ENCODE results near the gene SEMA5A.

The SEMA5A gene

GRCh38 chr5:9395706-9396105, 150.2 kb downstream of the SEMA5A start:
- DNase-seq (ENCODE audit: low spot score) = no peak

GRCh38 chr5:9394221-9394620, 151.7 kb downstream of the SEMA5A start:
- DNase-seq (ENCODE audit: low spot score) = no peak

GRCh38 chr5:9392625-9393024, 153.2 kb downstream of the SEMA5A start:
- DNase-seq (ENCODE audit: low spot score) = no peak

- DNase-seq (ENCODE audit: low spot score) = no peak
Observed at GRCh38 chr5:9391080-9391479, 154.8 kb downstream of the SEMA5A start.

DNA sequence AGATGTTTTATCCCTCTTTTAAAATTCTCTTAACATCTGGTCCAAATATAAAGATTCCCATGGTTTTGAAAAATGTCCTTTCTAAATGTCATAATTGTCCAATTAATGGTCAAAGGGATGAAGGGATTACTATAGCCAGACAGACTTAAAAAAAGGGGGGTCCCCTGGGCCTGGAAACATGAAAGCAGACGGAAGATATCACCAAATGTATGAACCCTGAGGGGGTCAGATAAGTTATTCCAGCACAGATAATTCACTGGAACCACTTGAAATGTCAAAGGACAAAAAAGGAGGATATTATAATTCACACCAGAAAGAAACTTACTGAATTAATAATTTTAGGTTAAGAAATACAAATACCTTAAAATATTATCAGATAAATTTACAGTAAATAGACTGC, 155.8 kb downstream of the SEMA5A start:
- no peak for DNase-seq (ENCODE audit: low spot score)

DNA sequence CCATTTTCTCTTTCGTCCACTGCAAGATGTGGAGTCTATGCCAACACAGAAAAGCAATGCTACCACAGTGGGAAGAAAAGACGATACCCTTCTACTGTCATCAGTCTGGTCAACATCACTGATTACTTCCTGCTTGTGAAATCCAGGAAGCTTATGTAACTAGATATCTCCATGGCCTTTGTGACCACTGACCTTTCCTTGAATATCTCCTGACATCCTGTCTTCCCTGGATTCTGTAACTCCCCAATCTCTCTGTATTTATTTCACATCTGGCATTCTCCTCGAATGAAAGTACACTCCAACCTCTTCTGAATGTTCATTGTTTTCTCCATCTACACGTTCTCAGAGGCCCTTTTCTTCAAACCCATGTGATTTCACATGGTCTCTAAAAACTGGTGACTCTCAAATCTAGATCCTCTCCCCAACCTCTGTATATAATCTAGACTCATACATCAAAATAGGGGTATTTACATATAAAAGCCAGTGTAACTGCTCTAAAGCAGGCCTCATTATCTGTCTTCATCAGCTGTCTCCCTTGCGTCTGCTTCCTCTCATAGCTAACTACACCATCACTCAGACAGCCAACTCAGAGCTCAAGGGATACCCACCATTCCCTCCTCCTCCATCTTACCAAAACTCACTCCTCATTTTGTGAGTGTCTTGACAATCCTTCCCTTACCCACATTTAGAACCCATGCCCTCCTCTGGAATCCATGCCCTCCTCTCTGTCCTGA, 156.8 kb downstream of the SEMA5A start:
- DNase-seq (ENCODE audit: low spot score) = no peak

- DNase-seq (ENCODE audit: low spot score) = no peak
Observed at GRCh38 chr5:9387879-9388278, 158.0 kb downstream of the SEMA5A start.

GRCh38 chr5:9386945-9387344, 158.9 kb downstream of the SEMA5A start:
- DNase-seq (ENCODE audit: low spot score) = no peak

DNA sequence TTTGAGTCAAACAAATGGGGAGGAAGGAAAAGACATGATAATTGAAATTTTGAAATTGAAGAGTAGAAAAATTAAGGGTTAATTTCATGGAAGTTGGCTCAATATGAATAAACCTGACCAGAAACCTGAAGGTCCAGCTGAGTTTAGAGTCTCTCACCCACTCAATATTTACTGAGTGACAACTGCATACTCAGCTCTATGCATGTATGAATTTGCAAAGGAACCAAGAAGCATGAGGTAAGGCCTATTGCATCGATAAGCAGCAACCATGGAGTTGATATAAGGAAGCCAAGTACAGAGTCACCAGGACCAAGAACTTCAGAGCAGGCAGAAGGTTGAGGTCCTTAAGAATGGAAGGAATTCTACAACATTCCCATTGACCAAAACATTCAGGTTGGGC, 163.4 kb downstream of the SEMA5A start:
- DNase-seq (ENCODE audit: low spot score) = no peak

DNA sequence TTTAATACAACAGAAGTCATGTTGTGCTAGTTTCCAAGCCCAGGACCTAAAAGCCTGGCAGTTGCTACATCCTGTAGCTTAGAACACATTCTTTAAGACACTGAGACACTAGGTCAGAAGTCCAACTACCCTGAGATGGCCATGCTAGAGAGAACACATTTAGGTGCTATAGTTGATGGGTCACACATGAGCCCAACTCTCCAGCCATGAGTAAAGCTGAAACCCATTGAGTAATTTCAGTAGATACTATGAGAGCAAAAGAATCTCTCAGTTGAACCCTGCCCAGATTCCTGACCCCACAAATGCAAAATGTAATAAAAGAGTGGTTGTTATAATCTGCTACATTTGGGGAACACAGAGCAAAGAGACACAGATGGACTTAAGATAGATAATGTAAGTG, 164.4 kb downstream of the SEMA5A start:
- DNase-seq (ENCODE audit: low spot score) = no peak

- DNase-seq (ENCODE audit: low spot score) = no peak
Observed at GRCh38 chr5:9380109-9380508, 165.8 kb downstream of the SEMA5A start.

DNA sequence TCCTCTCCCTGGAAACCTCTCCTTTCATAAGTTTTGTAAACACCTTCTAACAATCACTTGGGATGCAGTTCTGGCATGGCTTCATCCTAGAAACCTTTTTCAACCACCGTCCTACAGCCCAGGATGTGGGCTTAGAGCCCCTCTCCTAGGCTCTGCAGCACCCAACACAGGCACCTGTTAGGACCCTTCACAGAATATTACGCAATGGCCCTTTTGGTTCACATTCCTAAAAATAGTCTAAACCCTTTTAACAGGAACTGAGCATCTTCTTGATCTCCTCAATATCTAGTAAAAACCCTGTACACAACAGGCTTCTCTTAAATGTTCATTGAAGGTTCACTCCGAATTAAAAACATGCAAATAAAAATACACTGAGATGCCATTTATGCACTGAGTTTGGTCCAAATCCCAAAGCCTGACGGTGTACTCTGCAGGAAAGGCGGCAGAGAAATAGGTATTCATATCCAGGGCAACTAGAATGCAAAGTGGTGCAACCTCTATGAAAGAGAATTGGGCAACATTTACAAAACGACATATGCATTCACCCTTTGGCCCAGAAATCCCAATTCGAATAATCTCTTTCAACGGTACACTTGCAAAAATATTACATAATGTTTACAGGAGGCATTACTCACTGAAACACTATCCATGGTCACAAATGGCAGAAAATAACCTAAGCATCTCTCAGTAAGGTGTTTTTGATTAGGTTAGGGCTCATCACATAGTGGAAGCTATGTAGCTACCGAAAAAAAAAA, 169.3 kb downstream of the SEMA5A start:
- DNase-seq (ENCODE audit: low spot score) = no peak

GRCh38 chr5:9375756-9376155, 170.1 kb downstream of the SEMA5A start:
- DNase-seq (ENCODE audit: low spot score) = no peak

DNA sequence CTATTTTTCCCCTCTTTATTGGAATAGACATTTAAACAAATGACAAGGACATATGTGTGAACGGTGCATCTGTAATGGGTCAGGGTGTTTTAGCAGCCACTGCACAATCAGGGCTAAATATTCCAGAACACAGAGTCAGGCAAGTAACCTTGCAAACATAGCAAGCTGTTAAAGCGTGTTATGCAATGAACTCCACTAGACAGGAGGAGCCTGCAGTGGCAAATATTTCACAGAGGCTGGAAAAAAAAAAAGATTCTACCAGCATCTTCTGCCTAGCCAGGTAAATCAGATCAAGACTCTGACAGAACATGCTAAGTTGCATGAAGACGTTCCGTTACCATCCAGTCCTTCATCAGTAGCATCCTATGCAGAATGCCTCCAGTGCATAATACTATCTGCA, 171.8 kb downstream of the SEMA5A start:
- no peak for DNase-seq (ENCODE audit: low spot score)

GRCh38 chr5:9373571-9373970, 172.3 kb downstream of the SEMA5A start:
- no peak for DNase-seq (ENCODE audit: low spot score)

GRCh38 chr5:9370256-9370655, 175.6 kb downstream of the SEMA5A start:
- DNase-seq (ENCODE audit: low spot score) = no peak

GRCh38 chr5:9365512-9365911, 180.4 kb downstream of the SEMA5A start:
- DNase-seq (ENCODE audit: low spot score) = no peak

DNA sequence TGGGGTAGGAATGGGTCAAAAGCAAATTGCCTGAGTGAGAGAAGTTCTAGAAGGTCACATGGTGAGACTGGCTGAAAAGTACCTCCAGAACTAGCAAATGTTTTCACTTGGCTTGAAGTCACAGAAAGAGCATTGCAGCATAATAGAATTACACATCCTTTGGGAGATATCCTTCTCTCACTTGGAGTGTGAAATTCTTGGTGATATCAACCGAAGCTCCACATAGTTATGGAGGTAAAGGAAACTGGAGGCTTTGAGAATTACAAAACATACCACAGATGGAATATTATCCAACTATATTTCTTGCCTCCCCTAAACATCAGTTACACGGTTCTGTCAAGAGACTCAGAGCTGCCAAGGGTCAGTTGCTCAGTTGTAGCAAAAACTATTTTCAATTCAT, 182.4 kb downstream of the SEMA5A start:
- DNase-seq (ENCODE audit: low spot score) = no peak

DNA sequence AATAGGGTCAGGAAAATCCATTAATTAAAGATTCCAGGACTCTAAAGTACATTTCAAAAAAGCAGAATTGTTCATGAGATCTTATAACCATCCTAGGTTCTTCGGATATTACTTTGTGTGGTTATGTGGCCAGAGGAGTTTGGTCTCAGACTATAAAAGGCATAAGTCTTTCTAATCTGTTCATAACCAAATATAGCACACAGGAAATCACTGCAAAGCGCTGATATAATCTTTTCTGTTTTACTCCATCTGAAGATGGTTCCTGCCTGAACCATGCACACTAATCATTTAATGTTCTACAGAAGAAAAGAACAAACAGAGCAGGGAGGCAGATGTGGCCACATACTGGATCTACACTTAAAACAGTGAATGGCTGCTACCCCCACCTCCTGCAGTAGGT, 182.8 kb downstream of the SEMA5A start:
- DNase-seq (ENCODE audit: low spot score) = no peak

DNA sequence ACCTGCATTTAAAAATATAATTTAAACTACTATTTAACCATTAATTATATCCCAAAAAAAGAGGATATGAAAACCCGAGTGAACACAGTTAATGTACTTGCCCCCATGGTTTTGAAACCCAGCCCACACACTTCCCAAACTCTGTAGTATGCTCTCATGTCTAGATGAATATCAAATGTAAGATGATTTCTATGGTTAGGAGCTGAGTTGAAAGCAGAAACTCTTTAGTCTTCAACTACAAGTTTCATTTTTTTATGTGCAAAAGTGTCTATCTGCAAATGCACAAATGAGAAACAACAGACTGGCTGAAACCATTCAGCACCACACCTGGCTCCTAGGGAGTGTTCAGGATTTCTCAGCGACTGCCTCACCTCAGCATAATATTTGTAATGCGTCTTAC, 183.3 kb downstream of the SEMA5A start:
- no peak for DNase-seq (ENCODE audit: low spot score)

DNA sequence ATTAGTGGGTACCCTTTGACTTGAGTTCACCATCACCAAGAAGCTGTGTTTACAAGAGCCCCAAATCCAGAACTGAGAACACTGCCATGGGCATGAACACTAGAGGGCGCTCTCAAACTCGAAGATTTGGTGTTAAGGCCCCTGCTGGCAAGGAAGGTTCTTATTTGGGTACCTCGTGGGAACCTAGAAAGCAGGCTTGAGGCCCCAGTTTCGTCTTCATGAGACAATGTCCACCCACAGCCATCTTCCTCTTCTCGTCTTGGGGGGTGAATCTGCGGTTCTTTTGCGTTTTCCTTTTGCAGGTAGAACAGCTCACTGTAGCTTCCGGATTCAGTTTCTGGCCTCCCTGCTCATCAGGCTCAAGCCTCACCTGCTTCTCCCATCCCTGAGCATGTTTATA, 184.0 kb downstream of the SEMA5A start:
- peak; percentile 86 for DNase-seq (ENCODE audit: low spot score)

- DNase-seq (ENCODE audit: low spot score) = no peak
Observed at GRCh38 chr5:9358961-9359685, 186.8 kb downstream of the SEMA5A start.

DNA sequence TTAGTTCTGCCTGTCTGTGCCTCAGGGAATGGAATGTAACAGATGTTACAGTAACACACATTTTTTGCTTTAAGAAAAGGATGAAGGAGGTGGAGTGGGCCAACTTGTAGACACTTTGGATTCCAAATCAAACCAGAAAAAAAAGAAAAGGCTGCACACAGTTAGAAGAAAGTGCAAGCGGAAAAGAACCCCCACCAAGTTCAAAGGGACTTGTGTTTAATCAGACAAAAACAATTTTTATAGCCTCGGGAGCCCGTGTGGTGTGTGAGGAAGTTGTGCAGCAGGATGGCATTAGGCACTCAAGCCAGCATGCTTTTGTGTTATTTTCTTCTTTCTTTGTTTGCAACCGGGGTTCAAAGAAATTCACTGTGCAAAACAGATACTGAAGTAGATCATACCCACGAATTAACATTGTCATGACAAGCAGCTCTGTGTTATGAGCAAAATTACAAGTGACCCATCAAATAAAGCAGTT, 189.5 kb downstream of the SEMA5A start:
- DNase-seq (ENCODE audit: low spot score) = peak; percentile 52
